RWPE2 (cell line): Measurements from ENCODE around the gene KIRREL2.

Experiments
- ATAC-seq: fragments of 200-7000 bp; cut with Tn5 transposase; 3 replicates; pipeline ENCODE4 v1.9.1; 2021; ENCODE audit warnings: low read depth
- DNase-seq: peaks from one replicate; pipeline ENCODE4 v3.0.0-alpha.2; 2020; ENCODE audit warnings: low spot score
- H3K27ac ChIP-seq: fragments of 450-650 bp; 2 replicates; pipeline ENCODE4 v1.5.1; 2017; ENCODE audit warnings: mild to moderate bottlenecking; ENCODE audit not compliant: poor library complexity, severe bottlenecking
- H3K27me3 ChIP-seq: fragments of 250-450 bp; sonication (Bioruptor Pico); 2 replicates; pipeline ENCODE4 v1.5.1; 2021; ENCODE audit warnings: mild to moderate bottlenecking, moderate library complexity; ENCODE audit not compliant: insufficient read depth, poor library complexity, severe bottlenecking
- H3K36me3 ChIP-seq: fragments of 250-450 bp; sonication (Bioruptor Pico); 2 replicates; pipeline ENCODE4 v1.5.1; 2020; ENCODE audit warnings: low read depth, mild to moderate bottlenecking, moderate library complexity
- H3K4me1 ChIP-seq: fragments of 250-450 bp; sonication (Bioruptor Pico); 2 replicates; pipeline ENCODE4 v1.5.1; 2021; ENCODE audit warnings: mild to moderate bottlenecking, moderate library complexity; ENCODE audit not compliant: insufficient read depth, poor library complexity, severe bottlenecking
- H3K4me3 ChIP-seq: fragments of 250-450 bp; sonication (Bioruptor Pico); 2 replicates; pipeline ENCODE4 v1.5.1; 2021; ENCODE audit warnings: mild to moderate bottlenecking, moderate library complexity; ENCODE audit not compliant: severe bottlenecking
- H3K9me3 ChIP-seq: fragments of 250-450 bp; sonication (Bioruptor Pico); 2 replicates; pipeline ENCODE4 v1.5.1; 2021; ENCODE audit warnings: mild to moderate bottlenecking, moderate library complexity; ENCODE audit not compliant: severe bottlenecking
- CTCF ChIP-seq: fragments of 450-650 bp; IDR thresholded peaks from one replicate; pipeline ENCODE4 v1.5.1; 2017; ENCODE audit warnings: mild to moderate bottlenecking, moderate library complexity; ENCODE audit not compliant: poor library complexity, severe bottlenecking

The KIRREL2 gene

GRCh38 chr19:35879068-35879467 is 22.4 kb downstream of the KIRREL2 start:
- Histone ChIP-seq H3K36me3 (no peaks in the 10 kb centered on the region), H3K4me1 (no peaks in the 10 kb centered on the region), H3K4me3 (no peak overlapping the region), H3K27ac (no peak overlapping the region), H3K9me3 (no peaks in the 10 kb centered on the region), H3K27me3 (peaks cover 7% of the 10 kb centered on the region)
- TF ChIP-seq CTCF, result no peak
- ATAC-seq (no peak), DNase-seq (no peak)

- ATAC-seq (peak; percentile 92), DNase-seq (peak; percentile 89)
- peaks cover 7% of the 10 kb centered on the region for H3K27me3 ChIP-seq
- H3K4me1 ChIP-seq, result no peaks in the 10 kb centered on the region
- H3K9me3 ChIP-seq, result no peaks in the 10 kb centered on the region
- TF ChIP-seq CTCF, result no peak
- H3K4me3 ChIP-seq, result no peak overlapping the region
- H3K27ac ChIP-seq, result no peak overlapping the region
- H3K36me3 ChIP-seq, result no peaks in the 10 kb centered on the region
Observed at GRCh38 chr19:35879770-35880317, 23.1 kb downstream of the KIRREL2 start.

GRCh38 chr19:35882114-35882832 is 25.6 kb downstream of the KIRREL2 start:
- Histone ChIP-seq H3K4me1 (no peaks in the 10 kb centered on the region), H3K9me3 (no peaks in the 10 kb centered on the region), H3K27ac (no peak overlapping the region), H3K36me3 (no peaks in the 10 kb centered on the region), H3K27me3 (peaks cover 7% of the 10 kb centered on the region), H3K4me3 (no peak overlapping the region)
- TF ChIP-seq CTCF, result peak; percentile 47
- DNase-seq, result no peak
- peak; percentile 46 for ATAC-seq

- TF ChIP-seq CTCF, result no peak
- ATAC-seq, result no peak
Observed at GRCh38 chr19:35883882-35884281, 27.2 kb downstream of the KIRREL2 start.

GRCh38 chr19:35885225-35885738 is 28.6 kb downstream of the KIRREL2 start:
- Histone ChIP-seq H3K27me3 (no peaks in the 10 kb centered on the region), H3K36me3 (peaks cover 24% of the 10 kb centered on the region), H3K4me3 (no peak overlapping the region), H3K4me1 (no peaks in the 10 kb centered on the region), H3K27ac (no peak overlapping the region), H3K9me3 (no peaks in the 10 kb centered on the region)
- DNase-seq (no peak), ATAC-seq (no peak)
- no peak for TF ChIP-seq CTCF

More at GRCh38 chr19:35883882-35884281, 27.2 kb downstream of the KIRREL2 start:
- no peak overlapping the region for H3K4me3 ChIP-seq
- no peaks in the 10 kb centered on the region for H3K9me3 ChIP-seq
- H3K27me3 ChIP-seq, result peaks cover 7% of the 10 kb centered on the region
- H3K27ac ChIP-seq, result no peak overlapping the region
- DNase-seq, result no peak
- peaks cover 13% of the 10 kb centered on the region for H3K36me3 ChIP-seq
- no peaks in the 10 kb centered on the region for H3K4me1 ChIP-seq
